ENCODE results near the gene ACOXL. TPM values are rescaled to one million over a fixed set of nuclear protein-coding genes. Genes with fewer than 3 reads are reported as not detected.

The ACOXL gene
- total RNA-seq, 4 donors from 2014 or later: 0.64 TPM; not detected in 3

DNA sequence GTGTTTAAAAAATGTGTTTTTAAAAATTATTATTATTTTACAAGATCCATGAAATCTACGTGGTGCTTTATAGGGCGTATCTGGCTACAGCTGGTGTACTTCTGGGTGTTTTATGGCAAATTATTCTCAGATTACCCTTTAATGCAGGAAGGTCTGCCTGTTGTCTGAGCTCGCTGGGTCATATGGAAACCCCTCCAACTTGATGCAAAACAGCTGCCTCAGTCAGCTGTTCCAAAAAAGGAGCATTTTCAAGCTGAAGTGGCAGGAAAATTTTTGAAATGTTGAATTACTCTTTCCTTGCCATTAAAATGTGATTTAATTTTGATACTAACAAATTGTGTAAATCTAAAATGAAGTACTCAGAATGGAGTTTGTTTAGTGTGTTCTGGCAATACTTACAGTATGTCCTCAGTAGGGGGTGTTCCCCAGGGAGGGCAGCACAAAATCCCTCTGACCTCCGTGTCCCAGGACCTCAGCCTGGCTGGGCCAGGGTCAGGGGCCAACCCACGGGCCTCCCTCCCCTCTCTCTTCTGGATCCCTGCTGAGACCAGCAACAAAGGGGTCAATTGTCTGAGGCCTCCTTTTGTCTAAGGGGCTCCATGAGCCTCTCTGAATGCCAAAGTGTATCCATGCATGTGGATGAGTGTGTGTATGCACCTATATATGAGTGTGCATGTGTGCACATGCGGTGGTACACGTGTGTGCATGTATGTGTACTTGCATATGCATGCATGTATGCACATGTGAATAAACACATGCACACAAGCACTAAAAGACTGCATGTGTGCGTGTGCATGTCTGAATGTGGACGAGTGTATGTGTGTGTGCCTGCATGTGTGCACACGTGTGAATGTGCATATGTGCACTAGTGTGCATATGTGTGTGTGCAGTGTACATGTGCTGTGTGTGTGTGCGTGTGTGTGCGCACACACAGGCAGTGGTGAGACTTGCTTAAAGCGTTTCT, 105.4 kb downstream of the ACOXL start:
- WGBS: 87% methylated on average over 13 of the region's 13 CpGs
- Histone ChIP-seq H3K4me1 (no peaks in the 10 kb centered on the region), H3K36me3 (no peaks in the 10 kb centered on the region), H3K4me3 (no peak overlapping the region), H3K27me3 (peaks cover 3% of the 10 kb centered on the region), H3K9me3 (no peaks in the 10 kb centered on the region), H3K27ac (no peak overlapping the region)
- TF ChIP-seq EP300 (IDR thresholded peaks at IDR 0.05): no peak
- TF ChIP-seq POLR2AphosphoS5 (IDR thresholded peaks at IDR 0.05): no peak
- TF ChIP-seq, protein P1, sequence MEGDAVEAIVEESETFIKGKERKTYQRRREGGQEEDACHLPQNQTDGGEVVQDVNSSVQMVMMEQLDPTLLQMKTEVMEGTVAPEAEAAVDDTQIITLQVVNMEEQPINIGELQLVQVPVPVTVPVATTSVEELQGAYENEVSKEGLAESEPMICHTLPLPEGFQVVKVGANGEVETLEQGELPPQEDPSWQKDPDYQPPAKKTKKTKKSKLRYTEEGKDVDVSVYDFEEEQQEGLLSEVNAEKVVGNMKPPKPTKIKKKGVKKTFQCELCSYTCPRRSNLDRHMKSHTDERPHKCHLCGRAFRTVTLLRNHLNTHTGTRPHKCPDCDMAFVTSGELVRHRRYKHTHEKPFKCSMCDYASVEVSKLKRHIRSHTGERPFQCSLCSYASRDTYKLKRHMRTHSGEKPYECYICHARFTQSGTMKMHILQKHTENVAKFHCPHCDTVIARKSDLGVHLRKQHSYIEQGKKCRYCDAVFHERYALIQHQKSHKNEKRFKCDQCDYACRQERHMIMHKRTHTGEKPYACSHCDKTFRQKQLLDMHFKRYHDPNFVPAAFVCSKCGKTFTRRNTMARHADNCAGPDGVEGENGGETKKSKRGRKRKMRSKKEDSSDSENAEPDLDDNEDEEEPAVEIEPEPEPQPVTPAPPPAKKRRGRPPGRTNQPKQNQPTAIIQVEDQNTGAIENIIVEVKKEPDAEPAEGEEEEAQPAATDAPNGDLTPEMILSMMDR (IDR thresholded peaks at IDR 0.05): no peak
- no peak for TF ChIP-seq POLR2A (IDR thresholded peaks at IDR 0.05)
- DNase-seq (ENCODE audit: low spot score in 2 of 2): no peak

DNA sequence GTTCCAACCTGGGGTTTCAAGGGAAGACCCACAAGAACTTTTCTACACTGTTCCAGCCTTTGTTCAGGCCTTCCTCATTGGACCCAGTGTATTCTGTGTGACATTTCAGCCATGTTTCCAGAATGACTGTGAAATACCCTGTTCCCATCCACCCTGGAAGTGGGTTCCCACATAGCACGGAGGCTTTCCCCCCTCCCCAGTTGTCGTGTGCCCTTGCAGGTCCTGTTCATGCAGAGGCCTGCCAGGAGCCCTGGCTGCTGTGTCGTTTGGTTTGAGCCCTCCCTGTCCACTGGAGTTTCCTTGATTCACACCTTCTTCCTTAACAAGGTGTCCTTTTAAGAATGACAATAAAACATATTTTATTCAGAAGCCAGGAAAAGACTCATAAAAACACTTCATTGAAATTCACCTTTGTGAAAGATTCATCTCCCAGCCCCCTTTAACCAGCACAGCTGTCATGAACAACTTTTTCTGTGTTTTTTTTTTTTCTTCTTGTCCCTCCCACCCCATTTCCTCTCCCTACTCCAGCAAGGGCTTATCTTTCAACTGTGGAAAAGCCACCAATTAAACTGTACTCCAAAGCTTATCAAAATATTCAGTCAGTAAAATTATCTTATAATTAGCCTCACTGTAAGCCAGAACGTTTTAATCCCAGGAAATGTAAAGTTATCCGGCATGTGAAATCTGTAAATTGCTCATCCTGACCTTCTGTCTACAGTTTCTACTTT, 106.4 kb downstream of the ACOXL start:
- H3K36me3 ChIP-seq: no peaks in the 10 kb centered on the region
- WGBS: 50% methylated on average over 5 of the region's 5 CpGs
- TF ChIP-seq POLR2A (IDR thresholded peaks at IDR 0.05) (no peak), POLR2AphosphoS5 (IDR thresholded peaks at IDR 0.05) (no peak), EP300 (IDR thresholded peaks at IDR 0.05) (no peak)
- TF ChIP-seq, protein P1 (IDR thresholded peaks at IDR 0.05): no peak
- H3K4me3 ChIP-seq: no peak overlapping the region
- H3K9me3 ChIP-seq: no peaks in the 10 kb centered on the region
- DNase-seq (ENCODE audit: low spot score in 2 of 2): no peak
- no peaks in the 10 kb centered on the region for H3K4me1 ChIP-seq
- no peaks in the 10 kb centered on the region for H3K27me3 ChIP-seq
- H3K27ac ChIP-seq: no peak overlapping the region

- Histone ChIP-seq H3K4me3 (no peak overlapping the region), H3K9me3 (no peaks in the 10 kb centered on the region), H3K4me1 (no peaks in the 10 kb centered on the region), H3K36me3 (no peaks in the 10 kb centered on the region), H3K27me3 (no peaks in the 10 kb centered on the region), H3K27ac (no peak overlapping the region)
- WGBS: no CpG with 5 or more reads among the region's 2 CpGs
- no peak for TF ChIP-seq POLR2A (IDR thresholded peaks at IDR 0.05)
- TF ChIP-seq, protein P1 (IDR thresholded peaks at IDR 0.05): no peak
- TF ChIP-seq EP300 (IDR thresholded peaks at IDR 0.05): no peak
- TF ChIP-seq POLR2AphosphoS5 (IDR thresholded peaks at IDR 0.05): no peak
- no peak for DNase-seq (ENCODE audit: low spot score in 2 of 2)
Measured at GRCh38 chr2:110840508-110840907, 108.1 kb downstream of the ACOXL start.

DNA sequence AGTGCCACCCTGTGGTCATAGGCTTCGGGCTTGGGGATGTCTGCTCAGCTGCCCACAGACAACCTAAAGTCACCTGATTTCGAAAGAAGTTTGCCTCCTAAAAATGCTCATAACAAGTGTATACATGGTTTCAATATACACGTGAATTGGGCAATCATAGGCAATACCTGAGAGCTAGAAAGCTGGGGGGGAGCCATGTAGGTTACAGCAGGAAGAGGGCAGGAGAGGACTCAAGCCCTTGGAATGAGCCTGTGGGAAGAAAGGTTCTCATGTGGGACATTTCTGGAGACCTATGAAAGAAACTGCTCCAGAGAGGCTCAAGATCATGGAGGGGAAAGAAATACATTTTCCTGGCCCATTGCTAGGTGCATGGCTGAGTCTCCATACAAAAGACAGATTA, 109.7 kb downstream of the ACOXL start:
- WGBS: 72% methylated on average over 3 of the region's 3 CpGs
- no peak overlapping the region for H3K27ac ChIP-seq
- H3K9me3 ChIP-seq: no peaks in the 10 kb centered on the region
- TF ChIP-seq POLR2AphosphoS5 (IDR thresholded peaks at IDR 0.05) (no peak), POLR2A (IDR thresholded peaks at IDR 0.05) (no peak), EP300 (IDR thresholded peaks at IDR 0.05) (no peak)
- TF ChIP-seq, protein P1 (IDR thresholded peaks at IDR 0.05): no peak
- H3K4me1 ChIP-seq: no peaks in the 10 kb centered on the region
- H3K4me3 ChIP-seq: no peak overlapping the region
- no peak for DNase-seq (ENCODE audit: low spot score in 2 of 2)
- no peaks in the 10 kb centered on the region for H3K36me3 ChIP-seq
- no peaks in the 10 kb centered on the region for H3K27me3 ChIP-seq

- no peak for DNase-seq (ENCODE audit: low spot score in 2 of 2)
- 62% methylated on average over 2 of the region's 2 CpGs for WGBS
- Histone ChIP-seq H3K36me3 (no peaks in the 10 kb centered on the region), H3K4me3 (no peak overlapping the region), H3K27ac (no peak overlapping the region), H3K27me3 (no peaks in the 10 kb centered on the region), H3K9me3 (no peaks in the 10 kb centered on the region), H3K4me1 (no peaks in the 10 kb centered on the region)
- TF ChIP-seq POLR2A (IDR thresholded peaks at IDR 0.05) (no peak), POLR2AphosphoS5 (IDR thresholded peaks at IDR 0.05) (no peak), EP300 (IDR thresholded peaks at IDR 0.05) (no peak)
- TF ChIP-seq, protein P1 (IDR thresholded peaks at IDR 0.05): no peak
Measured at GRCh38 chr2:110843496-110843895, 111.1 kb downstream of the ACOXL start.
